Stimulated activated naive CD4-positive, alpha-beta T cell treated with Interleukin-2 at 50 U/mL for 16 hours (primary cell): ENCODE results near the gene PALLD.
"Not testable (repeated sequence)": the region's sequence is repeated elsewhere in the genome, so short reads cannot be mapped to it uniquely, and the experiment has no call there.

Source experiments
- DNase-seq: peaks from one replicate; lab custom pipeline; 2025; lab: John Stamatoyannopoulos, UW

Gene PALLD

GRCh38 chr4:168796362-168797106, 299.7 kb downstream of the PALLD start:
- no peak for DNase-seq

GRCh38 chr4:168797194-168797593, 300.3 kb downstream of the PALLD start:
- no peak for DNase-seq

- no peak for DNase-seq
These were observed 301.0 kb downstream of the PALLD start for GRCh38 chr4:168797738-168798375.

GRCh38 chr4:168800926-168801325, 304.1 kb downstream of the PALLD start:
- DNase-seq = no peak

- DNase-seq = no peak
These were observed 305.4 kb downstream of the PALLD start for GRCh38 chr4:168802222-168802621.

- DNase-seq = not testable (repeated sequence)
These were observed 306.2 kb downstream of the PALLD start for GRCh38 chr4:168803052-168803451.

- DNase-seq = no peak
These were observed 306.9 kb downstream of the PALLD start for GRCh38 chr4:168803732-168804131.

- no peak for DNase-seq
These were observed 307.3 kb downstream of the PALLD start for GRCh38 chr4:168804146-168804545.

GRCh38 chr4:168805341-168805740, 308.5 kb downstream of the PALLD start:
- no peak for DNase-seq

- not testable (repeated sequence) for DNase-seq
These were observed 309.4 kb downstream of the PALLD start for GRCh38 chr4:168806247-168806646.

GRCh38 chr4:168811207-168811606, 314.4 kb downstream of the PALLD start:
- no peak for DNase-seq

- no peak for DNase-seq
These were observed 315.2 kb downstream of the PALLD start for GRCh38 chr4:168811786-168812651.

GRCh38 chr4:168812806-168813205, 316.0 kb downstream of the PALLD start:
- DNase-seq = no peak

GRCh38 chr4:168813890-168814289, 317.0 kb downstream of the PALLD start:
- DNase-seq = no peak

GRCh38 chr4:168815379-168816345, 318.8 kb downstream of the PALLD start:
- DNase-seq = no peak

GRCh38 chr4:168817370-168817769, 320.5 kb downstream of the PALLD start:
- no peak for DNase-seq

GRCh38 chr4:168822481-168822880, 325.6 kb downstream of the PALLD start:
- DNase-seq = no peak

- no peak for DNase-seq
These were observed 329.1 kb downstream of the PALLD start for GRCh38 chr4:168825975-168826374.

GRCh38 chr4:168826620-168827019, 329.8 kb downstream of the PALLD start:
- no peak for DNase-seq

- DNase-seq = no peak
These were observed 334.1 kb downstream of the PALLD start for GRCh38 chr4:168830777-168831512.

- no peak for DNase-seq
These were observed 334.7 kb downstream of the PALLD start for GRCh38 chr4:168831585-168831918.
